IMR-90 (cell line): ENCODE measurements around the gene PRM3. TPM values are rescaled to one million over a fixed set of nuclear protein-coding genes. Genes with fewer than 3 reads are reported as not detected.
A peak's percentile ranks its signal among the peaks of the same experiment; 100 is the strongest.

Experiments
- ATAC-seq: fragments of 200-7000 bp; cut with Tn5 transposase; 2 replicates; pipeline ENCODE4 v1.9.1; 2020; ENCODE audit warnings: low read depth, mild to moderate bottlenecking, moderate library complexity
- BruUV-seq: library from RNA; stranded (reverse); fragments of 400-500 nt; replicated peaks from 2 replicates; lab custom pipeline; 2021; lab: Mats Ljungman, UMichigan
- CTCF ChIA-PET: fragments of 300-600 bp; formaldehyde crosslinking; extraction: SDS; loops from one replicate; lab custom pipeline; 2021; ENCODE audit warnings: antibody characterized with exemption; lab: Yijun Ruan, JAX
- POLR2A ChIA-PET: fragments of 300-600 bp; sonication (Branson Sonifier 250); formaldehyde crosslinking; loops from one replicate; lab custom pipeline; 2022; ENCODE audit warnings: antibody characterized with exemption; ENCODE audit not compliant: unreplicated experiment; lab: Charles Lee
- DNase-seq: peaks from one replicate; pipeline ENCODE4 v3.0.0; 2013
- H2AFZ ChIP-seq: replicated peaks from 2 replicates; pipeline ENCODE3; 2013; ENCODE audit warnings: low read length, mild to moderate bottlenecking; ENCODE audit not compliant: poor library complexity
- H2AK5ac ChIP-seq: 2 replicates; pipeline ENCODE4 v1.6.1; 2013; ENCODE audit warnings: low read depth, low read length, inconsistent platforms
- H2AK9ac ChIP-seq: replicated peaks from 2 replicates; pipeline ENCODE3; 2013; ENCODE audit warnings: mild to moderate bottlenecking, low read depth, low read length, moderate library complexity; ENCODE audit not compliant: poor library complexity
- H2BK120ac ChIP-seq: 2 replicates; pipeline ENCODE4 v1.6.1; 2013; ENCODE audit warnings: low read depth, low read length, inconsistent platforms
- H2BK15ac ChIP-seq: 3 replicates; pipeline ENCODE4 v1.6.1; 2013; ENCODE audit warnings: low read depth, low read length, inconsistent platforms
- H2BK20ac ChIP-seq: 2 replicates; pipeline ENCODE4 v1.6.1; 2013; ENCODE audit warnings: low read depth, mild to moderate bottlenecking, inconsistent platforms, low read length, moderate library complexity
- H2BK5ac ChIP-seq: 2 replicates; pipeline ENCODE4 v1.6.1; 2013; ENCODE audit warnings: mild to moderate bottlenecking, low read depth, low read length, inconsistent platforms; ENCODE audit not compliant: poor library complexity, severe bottlenecking
- H3K14ac ChIP-seq: replicated peaks from 2 replicates; pipeline ENCODE4 v1.6.1; 2013; ENCODE audit warnings: low read depth, low read length, inconsistent platforms
- H3K18ac ChIP-seq: 2 replicates; pipeline ENCODE4 v1.6.1; 2013; ENCODE audit warnings: low read depth, low read length, control low read depth
- H3K23ac ChIP-seq: 2 replicates; pipeline ENCODE4 v1.6.1; 2013; ENCODE audit warnings: low read depth, low read length, inconsistent platforms
- H3K27ac ChIP-seq: 2 replicates; pipeline ENCODE4 v1.5.1; 2013; ENCODE audit warnings: mild to moderate bottlenecking, control low read depth, low read length; ENCODE audit not compliant: insufficient read depth
- H3K27me3 ChIP-seq: 2 replicates; pipeline ENCODE4 v1.6.1; 2013; ENCODE audit warnings: low read length; ENCODE audit not compliant: control insufficient read depth, insufficient read depth
- H3K36me3 ChIP-seq: 2 replicates; pipeline ENCODE4 v1.6.1; 2013; ENCODE audit warnings: low read length, mixed read lengths; ENCODE audit not compliant: control insufficient read depth, insufficient read depth
- H3K4ac ChIP-seq: 2 replicates; pipeline ENCODE4 v1.6.1; 2013; ENCODE audit warnings: low read depth, low read length, inconsistent platforms
- H3K4me1 ChIP-seq: 2 replicates; pipeline ENCODE4 v1.6.1; 2013; ENCODE audit warnings: low read length, mixed read lengths; ENCODE audit not compliant: control insufficient read depth, insufficient read depth
- H3K4me2 ChIP-seq: 2 replicates; pipeline ENCODE4 v1.6.1; 2013; ENCODE audit warnings: low read depth, mild to moderate bottlenecking, control low read depth, low read length, moderate library complexity
- H3K4me3 ChIP-seq: 2 replicates; pipeline ENCODE4 v1.5.1; 2013; ENCODE audit warnings: low read depth, mild to moderate bottlenecking, control low read depth, low read length, moderate library complexity; ENCODE audit not compliant: insufficient read depth
- H3K56ac ChIP-seq: 2 replicates; pipeline ENCODE4 v1.6.1; 2013; ENCODE audit warnings: low read length, inconsistent platforms; ENCODE audit not compliant: insufficient read depth; ENCODE audit errors: extremely low read depth
- H3K79me1 ChIP-seq, 2 experiments: 2 replicates each; pipeline ENCODE4 v1.6.1; 2013; ENCODE audit warnings: low read length in 2 of 2, inconsistent platforms in 1 of 2, low read depth in 1 of 2
- H3K9ac ChIP-seq: 2 replicates; pipeline ENCODE4 v1.6.1; 2013; ENCODE audit warnings: low read depth, low read length, control low read depth
- H3K9me1 ChIP-seq: 2 replicates; pipeline ENCODE4 v1.6.1; 2013; ENCODE audit warnings: low read length, inconsistent platforms; ENCODE audit not compliant: insufficient read depth
- H3K9me3 ChIP-seq: 2 replicates; pipeline ENCODE4 v1.6.1; 2013; ENCODE audit warnings: low read length; ENCODE audit not compliant: control insufficient read depth, insufficient read depth
- H4K20me1 ChIP-seq: 2 replicates; pipeline ENCODE4 v1.6.1; 2013; ENCODE audit warnings: low read length, inconsistent platforms; ENCODE audit not compliant: insufficient read depth
- H4K5ac ChIP-seq: 2 replicates; pipeline ENCODE4 v1.6.1; 2013; ENCODE audit warnings: mild to moderate bottlenecking, low read depth, low read length, control low read depth
- H4K8ac ChIP-seq, 2 experiments: 2 replicates each; pipeline ENCODE4 v1.6.1; 2013; ENCODE audit warnings: low read depth in 2 of 2, low read length in 2 of 2, control low read depth in 1 of 2, inconsistent platforms in 1 of 2
- H4K91ac ChIP-seq: 2 replicates; pipeline ENCODE4 v1.6.1; 2013; ENCODE audit warnings: low read depth, low read length, inconsistent platforms; ENCODE audit not compliant: insufficient read depth
- BHLHE40 ChIP-seq: fragments of 150-350 bp; IDR thresholded peaks from 2 replicates; pipeline ENCODE4 v1.6.1; 2016; ENCODE audit warnings: mild to moderate bottlenecking, low read depth, low read length
- ELK1 ChIP-seq: fragments of 150-350 bp; IDR thresholded peaks from 2 replicates; pipeline ENCODE4 v1.6.1; 2016; ENCODE audit warnings: low read depth, mild to moderate bottlenecking, low read length, moderate library complexity, borderline replicate concordance
- FOS ChIP-seq: fragments of 150-350 bp; IDR thresholded peaks from 2 replicates; pipeline ENCODE4 v1.6.1; 2016; ENCODE audit warnings: low read depth, low read length
- MAFK ChIP-seq: IDR thresholded peaks from 2 replicates; pipeline ENCODE4 v1.6.1; 2012; ENCODE audit warnings: low read depth, low read length, improper control_type of control experiment
- MAZ ChIP-seq: IDR thresholded peaks from 2 replicates; pipeline ENCODE4 v1.6.1; 2012; ENCODE audit warnings: low read depth, mild to moderate bottlenecking, low read length, improper control_type of control experiment, moderate library complexity, borderline replicate concordance
- MXI1 ChIP-seq: IDR thresholded peaks from 2 replicates; pipeline ENCODE4 v1.6.1; 2012; ENCODE audit warnings: low read depth, mild to moderate bottlenecking, low read length, moderate library complexity, borderline replicate concordance
- NFE2L2 ChIP-seq: fragments of 150-350 bp; IDR thresholded peaks from 2 replicates; pipeline ENCODE4 v1.6.1; 2016; ENCODE audit warnings: low read depth, mild to moderate bottlenecking, low read length
- POLR2A ChIP-seq: IDR thresholded peaks from 2 replicates; pipeline ENCODE4 v1.6.1; 2012; ENCODE audit warnings: mild to moderate bottlenecking, low read depth, low read length
- RAD21 ChIP-seq: IDR thresholded peaks from 2 replicates; pipeline ENCODE4 v1.6.1; 2012; ENCODE audit warnings: low read length, improper control_type of control experiment
- RCOR1 ChIP-seq: IDR thresholded peaks from 2 replicates; pipeline ENCODE4 v1.6.1; 2012; ENCODE audit warnings: mild to moderate bottlenecking, low read length, improper control_type of control experiment; ENCODE audit not compliant: insufficient replicate concordance
- RFX5 ChIP-seq: IDR thresholded peaks from 2 replicates; pipeline ENCODE4 v1.8.0; 2012; ENCODE audit warnings: low read depth, mild to moderate bottlenecking, low read length, moderate library complexity
- SMC3 ChIP-seq: fragments of 150-350 bp; IDR thresholded peaks from 2 replicates; pipeline ENCODE4 v1.6.1; 2016; ENCODE audit warnings: low read depth, mild to moderate bottlenecking, antibody characterized with exemption, low read length, moderate library complexity
- WGBS, 2 experiments: methylation state at CpG; one replicate each; pipeline versions ENCODE4 v1.1.5 to v1.1.7; 2013; ENCODE audit warnings: missing lambda C conversion rate in 2 of 2; ENCODE audit not compliant: insufficient read length in 1 of 2; ENCODE audit errors: extremely low coverage in 2 of 2; 5-methylcytosine and 5-hydroxymethylcytosine counted together
- dilution Hi-C: fragments of 300-500 bp; cut with HindIII; formaldehyde crosslinking; loops from one replicate; pipeline ENCODE4 v1.14.3; 2018; ENCODE audit warnings: low sequenced_read_pairs; ENCODE audit not compliant: unreplicated experiment
- in situ Hi-C: fragments of 300-500 bp; cut with MboI; formaldehyde crosslinking; loops from 3 replicates; pipeline ENCODE4 v1.14.3; 2019; ENCODE audit warnings: low sequenced_read_pairs, inconsistent platforms, mixed read lengths
- intact Hi-C: fragments of 100-400 bp; cut with micrococcal nuclease; formaldehyde crosslinking; loops from 2 replicates; pipeline ENCODE4 v1.10.0; 2022
- polyA plus RNA-seq, 3 experiments: library from polyadenylated mRNA; depleted of rRNA; stranded (reverse); fragments of >200 nt; gene quantifications; 2 replicates each; pipeline ENCODE4 v1.2.3, GENCODE V29; 2012; ENCODE audit warnings: low replicate concordance in 1 of 3
- total RNA-seq: library from RNA; depleted of rRNA; stranded (reverse); fragments of >200 nt; gene quantifications from 2 replicates; pipeline ENCODE4 v1.2.3, GENCODE V29; 2012
- TF ChIP-seq, protein P1 (sequence below): fragments of 150-350 bp; IDR thresholded peaks from 2 replicates; pipeline ENCODE4 v1.6.1; 2017; ENCODE audit warnings: mild to moderate bottlenecking, antibody characterized with exemption, low read length, low read depth

Gene PRM3
- total and polyA plus RNA-seq, 2 of the 4 experiments (the other 2 are of a cell fraction) = not detected

- in situ Hi-C loops = loop anchor here (5.0 kb wide), 1 partner anchor 103 kb away; no protein-coding TSS in a partner anchor
- Histone ChIP-seq H3K27ac (no peak overlapping the region), H4K20me1 (peaks cover 16% of the 10 kb centered on the region), H4K5ac (no peak overlapping the region; the same call in 1 of the 2 replicates), H3K9me3 (no peaks in the 10 kb centered on the region), H3K56ac (no peak overlapping the region), H2AK5ac (peak overlapping the region; percentile 70; the same call in 1 of the 2 replicates), H3K18ac (no peak overlapping the region), H3K23ac (no peak overlapping the region), H4K8ac (peak overlapping the region in 1 of 2 experiments; percentile 33; a peak in 1 of 4 replicates), H3K9me1 (no peaks in the 10 kb centered on the region), H3K4ac (peak overlapping the region; percentile 43), H3K4me2 (no peak overlapping the region), H3K79me1 (peaks cover 4 to 18% of the 10 kb centered on the region in 2 experiments; a peak in 2 of 4 replicates), H2AFZ (peak overlapping the region; percentile 59), H3K4me3 (no peak overlapping the region), H4K91ac (peak overlapping the region; percentile 33), H3K9ac (no peak overlapping the region), H3K4me1 (peaks cover 10% of the 10 kb centered on the region), H2BK120ac (peak overlapping the region; percentile 49; the same call in 1 of the 2 replicates), H3K27me3 (peaks cover 3% of the 10 kb centered on the region; the same call in 1 of the 2 replicates), H2BK15ac (peak overlapping the region; percentile 52; the same call in 2 of the 3 replicates), H3K14ac (no peak overlapping the region; the same call in 1 of the 2 replicates), H3K36me3 (peaks cover 13% of the 10 kb centered on the region; the same call in 1 of the 2 replicates), H2AK9ac (peak overlapping the region; percentile 69), H2BK20ac (peak overlapping the region; percentile 57), H2BK5ac (no peak overlapping the region)
- intact Hi-C loops = loop anchor here (10.0 kb wide), 1 partner anchor 124 kb away; no protein-coding TSS in a partner anchor
- ChIA-PET CTCF (interaction anchor here (0.6 to 1.2 kb wide), 3 partner anchors 288 to 305 kb away, joined by 3 to 4 read pairs (median 3); no protein-coding TSS in a partner anchor), POLR2A (no interaction called here)
- TF ChIP-seq BHLHE40 (no peak), RCOR1 (no peak), RAD21 (no peak), MAZ (no peak), POLR2A (no peak), SMC3 (no peak), NFE2L2 (no peak), MAFK (no peak), ELK1 (no peak), FOS (no peak), MXI1 (no peak), RFX5 (no peak)
- TF ChIP-seq, protein P1, sequence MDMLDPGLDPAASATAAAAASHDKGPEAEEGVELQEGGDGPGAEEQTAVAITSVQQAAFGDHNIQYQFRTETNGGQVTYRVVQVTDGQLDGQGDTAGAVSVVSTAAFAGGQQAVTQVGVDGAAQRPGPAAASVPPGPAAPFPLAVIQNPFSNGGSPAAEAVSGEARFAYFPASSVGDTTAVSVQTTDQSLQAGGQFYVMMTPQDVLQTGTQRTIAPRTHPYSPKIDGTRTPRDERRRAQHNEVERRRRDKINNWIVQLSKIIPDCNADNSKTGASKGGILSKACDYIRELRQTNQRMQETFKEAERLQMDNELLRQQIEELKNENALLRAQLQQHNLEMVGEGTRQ = no peak
- DNase-seq (no peak), ATAC-seq (no peak)
- 76% methylated on average over 12 of the region's 15 CpGs; no CpG with 5 or more reads in 1 of the 2 experiments for WGBS, 2 experiments
- no TSS peak for BruUV-seq
- dilution Hi-C loops = no loop called here
Observed at GRCh38 chr16:11258553-11259492, 14.6 kb downstream of the PRM3 start.
